ENCODE measurements around the gene RLN2. TPM values are rescaled to one million over a fixed set of nuclear protein-coding genes. Genes with fewer than 3 reads are reported as not detected.

RLN2 gene
- total and polyA plus RNA-seq, 2 donors (not counting 1 experiment from before 2014, with no cell fraction given): not detected

DNA sequence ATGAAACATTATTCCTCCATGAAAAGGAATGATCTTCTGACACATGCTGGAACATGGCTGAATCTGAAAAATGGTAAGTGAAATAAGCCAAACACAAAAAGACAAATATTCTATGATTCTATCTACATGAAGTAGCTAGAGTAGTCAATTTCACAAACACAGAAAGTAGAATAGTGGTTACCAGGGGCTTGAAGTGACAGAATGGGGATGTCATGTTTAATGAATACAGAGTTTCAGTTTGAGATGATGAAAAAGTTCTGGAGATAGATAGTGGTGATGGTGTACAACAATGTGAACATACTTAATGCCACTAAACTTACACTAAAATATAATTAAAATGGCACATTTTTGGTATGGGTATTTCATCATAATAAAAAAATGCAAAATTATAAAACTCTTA is 18.3 kb downstream of the RLN2 start:
- Histone ChIP-seq H3K4me1 (ENCODE audit: control insufficient read depth, extremely low read depth, insufficient read depth, low read length) (no peaks in the 10 kb centered on the region), H3K9me3 (ENCODE audit: control insufficient read depth, insufficient read depth, low read depth, low read length) (no peaks in the 10 kb centered on the region), H4K20me1 (ENCODE audit: control insufficient read depth, extremely low read depth, insufficient read depth, low read length) (no peaks in the 10 kb centered on the region), H3K27me3 (ENCODE audit: control insufficient read depth, insufficient read depth, low read length) (no peaks in the 10 kb centered on the region), H3K79me2 (ENCODE audit: control insufficient read depth, insufficient read depth, low read length) (no peaks in the 10 kb centered on the region), H3K36me3 (ENCODE audit: control insufficient read depth, insufficient read depth, low read length) (no peaks in the 10 kb centered on the region), H3K9ac (ENCODE audit: insufficient read depth, low read length) (no peak overlapping the region), H2AFZ (ENCODE audit: low read length) (no peak overlapping the region), H3K27ac (ENCODE audit: insufficient read depth, low read length) (no peak overlapping the region), H3K4me2 (ENCODE audit: extremely low read depth, insufficient read depth, low read length) (no peak overlapping the region), H3K4me3 (replicated peaks in 1 of 4; ENCODE audit: control extremely low read depth in 1 of 4, insufficient read depth in 1 of 4, low read depth in 3 of 4, low read length in 4 of 4) (no peak overlapping the region)
- no peak for TF ChIP-seq EZH2 (IDR thresholded peaks at IDR 0.05; ENCODE audit: low read length, missing control alignments)
- TF ChIP-seq CTCF (conservative IDR thresholded peaks at IDR 0.05 in 1 of 2, IDR thresholded peaks at IDR 0.05 in 1 of 2; ENCODE audit: low read depth in 1 of 2, low read length in 2 of 2): no peak
- no peak for DNase-seq (ENCODE audit: low read depth in 2 of 2)

GRCh38 chr9:5278486-5278885 is 26.0 kb downstream of the RLN2 start:
- no peak overlapping the region for H3K27ac ChIP-seq (ENCODE audit: insufficient read depth, low read length)
- H3K9me3 ChIP-seq (ENCODE audit: control insufficient read depth, insufficient read depth, low read depth, low read length): no peaks in the 10 kb centered on the region
- no peaks in the 10 kb centered on the region for H3K4me1 ChIP-seq (ENCODE audit: control insufficient read depth, extremely low read depth, insufficient read depth, low read length)
- no peak overlapping the region for H3K4me3 ChIP-seq (replicated peaks in 1 of 4; ENCODE audit: control extremely low read depth in 1 of 4, insufficient read depth in 1 of 4, low read depth in 3 of 4, low read length in 4 of 4)
- no peaks in the 10 kb centered on the region for H3K79me2 ChIP-seq (ENCODE audit: control insufficient read depth, insufficient read depth, low read length)
- no peak overlapping the region for H3K9ac ChIP-seq (ENCODE audit: insufficient read depth, low read length)
- TF ChIP-seq CTCF (conservative IDR thresholded peaks at IDR 0.05 in 1 of 2, IDR thresholded peaks at IDR 0.05 in 1 of 2; ENCODE audit: low read depth in 1 of 2, low read length in 2 of 2): no peak
- TF ChIP-seq EZH2 (IDR thresholded peaks at IDR 0.05; ENCODE audit: low read length, missing control alignments): no peak
- H3K4me2 ChIP-seq (ENCODE audit: extremely low read depth, insufficient read depth, low read length): no peak overlapping the region
- H4K20me1 ChIP-seq (ENCODE audit: control insufficient read depth, extremely low read depth, insufficient read depth, low read length): no peaks in the 10 kb centered on the region
- no peak for DNase-seq (ENCODE audit: low read depth in 2 of 2)
- no peak overlapping the region for H2AFZ ChIP-seq (ENCODE audit: low read length)
- no peaks in the 10 kb centered on the region for H3K27me3 ChIP-seq (ENCODE audit: control insufficient read depth, insufficient read depth, low read length)
- H3K36me3 ChIP-seq (ENCODE audit: control insufficient read depth, insufficient read depth, low read length): no peaks in the 10 kb centered on the region

GRCh38 chr9:5274770-5275169 is 29.7 kb downstream of the RLN2 start:
- no peaks in the 10 kb centered on the region for H3K27me3 ChIP-seq (ENCODE audit: control insufficient read depth, insufficient read depth, low read length)
- H3K4me3 ChIP-seq (replicated peaks in 1 of 4; ENCODE audit: control extremely low read depth in 1 of 4, insufficient read depth in 1 of 4, low read depth in 3 of 4, low read length in 4 of 4): no peak overlapping the region
- no peaks in the 10 kb centered on the region for H3K36me3 ChIP-seq (ENCODE audit: control insufficient read depth, insufficient read depth, low read length)
- H3K9ac ChIP-seq (ENCODE audit: insufficient read depth, low read length): no peak overlapping the region
- no peaks in the 10 kb centered on the region for H3K9me3 ChIP-seq (ENCODE audit: control insufficient read depth, insufficient read depth, low read depth, low read length)
- DNase-seq (ENCODE audit: low read depth in 2 of 2): no peak
- no peaks in the 10 kb centered on the region for H3K4me1 ChIP-seq (ENCODE audit: control insufficient read depth, extremely low read depth, insufficient read depth, low read length)
- H3K27ac ChIP-seq (ENCODE audit: insufficient read depth, low read length): no peak overlapping the region
- H3K79me2 ChIP-seq (ENCODE audit: control insufficient read depth, insufficient read depth, low read length): no peaks in the 10 kb centered on the region
- H3K4me2 ChIP-seq (ENCODE audit: extremely low read depth, insufficient read depth, low read length): no peak overlapping the region
- no peak for TF ChIP-seq EZH2 (IDR thresholded peaks at IDR 0.05; ENCODE audit: low read length, missing control alignments)
- TF ChIP-seq CTCF (conservative IDR thresholded peaks at IDR 0.05 in 1 of 2, IDR thresholded peaks at IDR 0.05 in 1 of 2; ENCODE audit: low read depth in 1 of 2, low read length in 2 of 2): no peak
- no peak overlapping the region for H2AFZ ChIP-seq (ENCODE audit: low read length)
- H4K20me1 ChIP-seq (ENCODE audit: control insufficient read depth, extremely low read depth, insufficient read depth, low read length): no peaks in the 10 kb centered on the region

All from fibroblast of lung (primary cell).